SK-N-SH (cell line): Measurements from ENCODE around the gene DDR1. TPM values are rescaled to one million over a fixed set of nuclear protein-coding genes. Genes with fewer than 3 reads are reported as not detected.

Source experiments
- CTCF ChIA-PET: fragments of 300-600, 350-600 bp; formaldehyde crosslinking; extraction: SDS; loops from one replicate; lab custom pipeline; 2021; lab: Yijun Ruan, JAX
- POLR2A ChIA-PET: fragments of 350-600 bp; sonication (Branson Sonifier 250); formaldehyde crosslinking; extraction: SDS; loops from one replicate; lab custom pipeline; 2020; ENCODE audit warnings: antibody characterized with exemption, inconsistent platforms; lab: Yijun Ruan, JAX
- DNase-seq: peaks from one replicate; pipeline ENCODE4 v3.0.0; 2012
- H2AFZ ChIP-seq: fragments of 200-600 bp; sonication (generic); 2 replicates; pipeline ENCODE4 v1.8.1; 2016; ENCODE audit warnings: antibody characterized with exemption, mild to moderate bottlenecking, low read depth
- H3F3A ChIP-seq: fragments of 200-600 bp; sonication (generic); replicated peaks from 2 replicates; pipeline ENCODE3; 2016; ENCODE audit warnings: antibody characterized with exemption, mild to moderate bottlenecking; ENCODE audit not compliant: insufficient read depth
- H3K27ac ChIP-seq, 2 experiments: fragments of 200-500 bp in 1 of 2; fragments of 200-600 bp in 1 of 2; sonication (Bioruptor generic) in 1 of 2; sonication (generic), shearing (Covaris generic) in 1 of 2; 2 replicates each; pipeline versions ENCODE4 v1.5.1 to v1.6.1; 2014 to 2016; ENCODE audit warnings: low read depth in 2 of 2, inconsistent platforms in 1 of 2, low read length in 1 of 2, mild to moderate bottlenecking in 1 of 2, mixed read lengths in 1 of 2
- H3K27me3 ChIP-seq: fragments of 200-600 bp; sonication (generic), shearing (Covaris generic); 2 replicates; pipeline ENCODE4 v1.6.1; 2016; ENCODE audit warnings: mixed run types; ENCODE audit not compliant: insufficient read depth
- H3K36me3 ChIP-seq, 2 experiments: fragments of 200-500 bp in 1 of 2; fragments of 200-600 bp in 1 of 2; sonication (Bioruptor generic) in 1 of 2; sonication (generic) in 1 of 2; replicated peaks in 1 of 2; 2 replicates each; pipeline versions ENCODE3 to v1.5.1; 2014 to 2016; ENCODE audit warnings: low read length in 1 of 2, mild to moderate bottlenecking in 1 of 2; ENCODE audit not compliant: insufficient read depth in 2 of 2, control insufficient read depth in 1 of 2
- H3K4me1 ChIP-seq, 2 experiments: fragments of 200-500 bp in 1 of 2; fragments of 200-600 bp in 1 of 2; sonication (Bioruptor generic) in 1 of 2; sonication (generic), shearing (Covaris generic) in 1 of 2; 2 replicates each; pipeline versions ENCODE4 v1.5.1 to v1.6.1; 2014 to 2016; ENCODE audit warnings: low read depth in 1 of 2, low read length in 1 of 2, mixed run types in 1 of 2; ENCODE audit not compliant: insufficient read depth in 2 of 2, control insufficient read depth in 1 of 2
- H3K4me2 ChIP-seq: fragments of 200-600 bp; sonication (generic), shearing (Covaris generic); 2 replicates; pipeline ENCODE4 v1.6.1; 2017; ENCODE audit warnings: mixed run types
- H3K4me3 ChIP-seq, 2 experiments: fragments of 200-500 bp in 1 of 2; fragments of 200-600 bp in 1 of 2; sonication (Bioruptor generic) in 1 of 2; sonication (generic), shearing (Covaris generic) in 1 of 2; 2 replicates each; pipeline versions ENCODE4 v1.5.1 to v1.8.1; 2014 to 2016; ENCODE audit warnings: low read depth in 2 of 2, inconsistent platforms in 1 of 2, low read length in 1 of 2, mild to moderate bottlenecking in 1 of 2, mixed read lengths in 1 of 2, moderate library complexity in 1 of 2
- H3K79me2 ChIP-seq: fragments of 200-600 bp; sonication (generic); 2 replicates; pipeline ENCODE4 v1.8.1; 2017; ENCODE audit warnings: mild to moderate bottlenecking; ENCODE audit not compliant: insufficient read depth
- H3K9ac ChIP-seq: fragments of 200-600 bp; sonication (generic); 2 replicates; pipeline ENCODE4 v1.6.1; 2017; ENCODE audit warnings: mixed run types
- H3K9me2 ChIP-seq: fragments of 200-600 bp; sonication (generic); 2 replicates; pipeline ENCODE4 v1.6.1; 2017; ENCODE audit warnings: mixed run types
- H3K9me3 ChIP-seq: fragments of 200-600 bp; sonication (generic); 2 replicates; pipeline ENCODE4 v1.6.1; 2017; ENCODE audit warnings: mixed run types, mild to moderate bottlenecking, moderate library complexity
- H4K20me1 ChIP-seq: fragments of 200-600 bp; sonication (generic); 2 replicates; pipeline ENCODE4 v1.6.1; 2017; ENCODE audit warnings: mild to moderate bottlenecking, mixed run types; ENCODE audit not compliant: insufficient read depth
- CHD2 ChIP-seq: fragments of 150-350 bp; IDR thresholded peaks from 2 replicates; pipeline ENCODE4 v1.6.1; 2018; ENCODE audit warnings: low read length; ENCODE audit not compliant: partially characterized antibody
- CTCF ChIP-seq: fragments of 200-600 bp; sonication (generic); IDR thresholded peaks from 2 replicates; pipeline ENCODE4 v1.6.1; 2017; ENCODE audit warnings: antibody characterized with exemption, mild to moderate bottlenecking, moderate library complexity
- ELF1 ChIP-seq: IDR thresholded peaks from 2 replicates; pipeline ENCODE4 v1.4.0; 2012
- EP300 ChIP-seq, 2 experiments: IDR thresholded peaks; 2 replicates each; pipeline versions ENCODE4 v1.4.0 to v1.6.1; 2012; ENCODE audit warnings: borderline replicate concordance in 1 of 2, low read depth in 1 of 2, low read length in 1 of 2
- FOXJ3 ChIP-seq: sonication (generic); formaldehyde crosslinking; IDR thresholded peaks from 2 replicates; pipeline ENCODE4 v1.5.1; 2020; ENCODE audit warnings: mild to moderate bottlenecking, missing genetic modification reagents
- GABPA ChIP-seq: IDR thresholded peaks from 2 replicates; pipeline ENCODE4 v1.4.0; 2012; ENCODE audit warnings: low read depth, mild to moderate bottlenecking
- IRF3 ChIP-seq: fragments of 150-350 bp; IDR thresholded peaks from 2 replicates; pipeline ENCODE4 v1.6.1; 2016; ENCODE audit warnings: mild to moderate bottlenecking, low read depth, low read length
- MAX ChIP-seq: IDR thresholded peaks from 2 replicates; pipeline ENCODE4 v1.4.0; 2012; ENCODE audit warnings: low read depth
- MEF2A ChIP-seq: IDR thresholded peaks from 2 replicates; pipeline ENCODE4 v1.4.0; 2012; ENCODE audit warnings: low read depth, borderline replicate concordance
- MXI1 ChIP-seq: IDR thresholded peaks from 2 replicates; pipeline ENCODE4 v1.6.1; 2012; ENCODE audit warnings: mild to moderate bottlenecking, low read depth, low read length, improper control_type of control experiment
- NFIC ChIP-seq: IDR thresholded peaks from 2 replicates; pipeline ENCODE4 v1.4.0; 2012; ENCODE audit warnings: borderline replicate concordance
- POLR2AphosphoS5 ChIP-seq: IDR thresholded peaks from 2 replicates; pipeline ENCODE4 v1.6.1; 2012; ENCODE audit warnings: low read depth, low read length
- RCOR1 ChIP-seq: fragments of 150-350 bp; IDR thresholded peaks from 2 replicates; pipeline ENCODE4 v1.6.1; 2017; ENCODE audit warnings: antibody characterized with exemption, low read length
- REST ChIP-seq: IDR thresholded peaks from 2 replicates; pipeline ENCODE4 v1.6.1; 2012; ENCODE audit warnings: mild to moderate bottlenecking, low read depth, low read length, moderate library complexity
- SIN3A ChIP-seq: IDR thresholded peaks from 2 replicates; pipeline ENCODE4 v1.6.1; 2012; ENCODE audit warnings: low read depth, mild to moderate bottlenecking, low read length, moderate library complexity, borderline replicate concordance
- TCF12 ChIP-seq: IDR thresholded peaks from 2 replicates; pipeline ENCODE4 v1.4.0; 2012
- TEAD4 ChIP-seq: IDR thresholded peaks from 2 replicates; pipeline ENCODE4 v1.4.0; 2012; ENCODE audit warnings: mild to moderate bottlenecking, borderline replicate concordance; ENCODE audit not compliant: insufficient read depth
- YY1 ChIP-seq: IDR thresholded peaks from 2 replicates; pipeline ENCODE4 v1.4.0; 2012; ENCODE audit warnings: low read depth, mild to moderate bottlenecking
- WGBS: methylation state at CpG from one replicate; pipeline ENCODE4 v1.1.6; 2017; ENCODE audit warnings: low lambda C conversion rate; 5-methylcytosine and 5-hydroxymethylcytosine counted together
- polyA plus RNA-seq, 3 experiments: library from polyadenylated mRNA; depleted of rRNA; stranded (reverse); fragments of >200 nt; gene quantifications; 2 replicates each; pipeline ENCODE4 v1.2.3, GENCODE V29; 2012

Gene DDR1
- polyA plus RNA-seq, 1 of the 3 experiments (the other 2 are of a cell fraction): 52.8 TPM

GRCh38 chr6:30907758-30908591, 23.7 kb downstream of the DDR1 start, which contains the start of gene GTF2H4:
TSS of gene GTF2H4 (plus strand) at chr6:30908207.
- Histone ChIP-seq H3K9ac (peak within 1 kb of the TSS; percentile 95), H3F3A (peaks cover 14% of the 10 kb centered on the region), H3K27me3 (no peaks in the 10 kb centered on the region), H2AFZ (peak within 1 kb of the TSS; percentile 92), H3K4me3 (peak within 1 kb of the TSS; percentile 87 to 98), H3K9me2 (no peaks in the 10 kb centered on the region), H3K9me3 (no peaks in the 10 kb centered on the region), H3K36me3 (peaks cover 22 to 29% of the 10 kb centered on the region in 2 experiments), H3K4me2 (peak within 1 kb of the TSS; percentile 91), H3K79me2 (peaks cover 17% of the 10 kb centered on the region), H4K20me1 (no peaks in the 10 kb centered on the region), H3K4me1 (peaks cover 6 to 8% of the 10 kb centered on the region in 2 experiments; a peak in 3 of 4 replicates), H3K27ac (peak within 1 kb of the TSS; percentile 37 to 60; a peak in 2 of 4 replicates)
- WGBS: 1% methylated on average over 36 of the region's 49 CpGs
- POLR2A ChIA-PET: interaction anchor here (0.6 to 1.4 kb wide), 4 partner anchors 12 to 141 kb away, joined by 3 to 4 read pairs (median 4); partner anchors contain the start of gene DDR1
- TF ChIP-seq MEF2A: no peak
- peak; percentile 66; the same call in 1 of the 2 replicates for TF ChIP-seq YY1
- TF ChIP-seq SIN3A: peak; percentile 89; the same call in 1 of the 2 replicates
- TF ChIP-seq FOXJ3 (CRISPR knock-in tag): no peak
- no peak for TF ChIP-seq TCF12
- no peak for TF ChIP-seq TEAD4
- peak; percentile 83 for TF ChIP-seq CHD2
- TF ChIP-seq IRF3: no peak
- peak in 1 of 2 experiments; percentile 20; a peak in 1 of 4 replicates for TF ChIP-seq EP300 (IDR thresholded peaks at IDR 0.05; ENCODE audit: borderline replicate concordance in 1 of 2, low read depth in 1 of 2, low read length in 1 of 2)
- TF ChIP-seq RCOR1: peak; percentile 73
- TF ChIP-seq MAX: peak; percentile 85
- peak; percentile 91 for TF ChIP-seq MXI1
- TF ChIP-seq NFIC: peak; percentile 22; the same call in 1 of the 2 replicates
- 0 out of 2 replicates have a peak, but pooled peaks have one; percentile 51 for TF ChIP-seq REST
- peak; percentile 77 for TF ChIP-seq GABPA
- peak; percentile 63 for TF ChIP-seq ELF1
- 0 out of 2 replicates have a peak, but pooled peaks have one; percentile 31 for TF ChIP-seq POLR2AphosphoS5
- TF ChIP-seq CTCF: no peak
- CTCF ChIA-PET: interaction anchor here (0.6 to 2.4 kb wide), 5 partner anchors 14 to 235 kb away, joined by 3 to 8 read pairs (median 3); partner anchors contain the start of gene DHX16
- peak; percentile 91 for DNase-seq
